Measurements from ENCODE around the gene CRYL1. TPM values are rescaled to one million over a fixed set of nuclear protein-coding genes. Genes with fewer than 3 reads are reported as not detected.

CRYL1 gene
- total RNA-seq, 1 experiment from 2014 or later = 26.5 TPM

DNA sequence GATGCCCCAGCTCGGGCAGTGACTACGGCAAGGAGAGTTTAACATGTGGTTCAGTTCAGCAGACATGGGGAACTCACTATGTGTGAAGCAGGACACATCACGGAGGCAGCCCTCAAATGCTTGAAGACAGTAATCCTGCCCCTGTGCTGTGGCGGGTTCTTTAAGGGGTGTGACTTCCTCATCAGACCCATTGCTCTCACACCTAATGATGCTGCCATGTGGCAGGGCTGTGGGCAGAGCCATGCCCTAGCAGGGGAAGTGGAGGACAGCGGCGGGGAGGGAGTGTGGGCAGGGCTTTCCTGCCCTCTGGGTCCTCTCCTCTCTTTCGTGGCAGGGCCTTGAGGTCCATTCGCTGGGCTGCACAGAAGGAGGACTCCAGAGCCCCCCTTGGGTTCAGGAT is 162.5 kb downstream of the CRYL1 start:
- H3K27me3 ChIP-seq (ENCODE audit: insufficient read depth, low read length) = no peaks in the 10 kb centered on the region
- H3K9me2 ChIP-seq (ENCODE audit: insufficient read depth) = no peaks in the 10 kb centered on the region
- POLR2A ChIA-PET = no interaction called here
- H2AFZ ChIP-seq (ENCODE audit: low read depth, low read length, poor library complexity, severe bottlenecking) = no peak overlapping the region
- H3K27ac ChIP-seq (ENCODE audit: low read depth, low read length) = no peak overlapping the region
- no peak overlapping the region for H3K9ac ChIP-seq (ENCODE audit: low read length)
- no peaks in the 10 kb centered on the region for H3K36me3 ChIP-seq (ENCODE audit: control insufficient read depth in 1 of 2, insufficient read depth in 2 of 2, low read length in 2 of 2)
- TF ChIP-seq CEBPB (IDR thresholded peaks at IDR 0.05; ENCODE audit: low read depth) = no peak
- DNase-seq (ENCODE audit: low read depth, low spot score) (no peak), ATAC-seq (no peak)
- intact Hi-C loops (cut with micrococcal nuclease) = no loop called here
- H3K4me1 ChIP-seq (ENCODE audit: control insufficient read depth in 1 of 2, insufficient read depth in 2 of 2, low read length in 2 of 2) = peaks cover 0 to 10% of the 10 kb centered on the region in 2 experiments; a peak in 2 of 4 replicates
- no peak overlapping the region for H3K4me3 ChIP-seq (replicated peaks in 1 of 2; ENCODE audit: low read depth in 1 of 2, low read length in 2 of 2)
- H4K20me1 ChIP-seq (ENCODE audit: insufficient read depth) = no peaks in the 10 kb centered on the region
- RAD21 ChIA-PET (ENCODE audit: low non-redundant PET in 1 of 2, low total read pairs in 2 of 2, uncharacterized antibody in 2 of 2, unreplicated experiment in 2 of 2) = interaction anchor here in 1 of 2 experiments (0.6 kb wide), 1 partner anchor 166 kb away, joined by 4 read pairs; no protein-coding TSS in a partner anchor
- no peak overlapping the region for H3K4me2 ChIP-seq (ENCODE audit: low read length)
- CTCF ChIA-PET = no interaction called here
- H3K9me3 ChIP-seq (ENCODE audit: control insufficient read depth in 1 of 2, insufficient read depth in 1 of 2, low read depth in 1 of 2, low read length in 2 of 2) = no peaks in the 10 kb centered on the region
- H3K79me2 ChIP-seq (ENCODE audit: insufficient read depth, low read length) = no peaks in the 10 kb centered on the region
- BruUV-seq (replicated peaks) = no TSS peak

DNA sequence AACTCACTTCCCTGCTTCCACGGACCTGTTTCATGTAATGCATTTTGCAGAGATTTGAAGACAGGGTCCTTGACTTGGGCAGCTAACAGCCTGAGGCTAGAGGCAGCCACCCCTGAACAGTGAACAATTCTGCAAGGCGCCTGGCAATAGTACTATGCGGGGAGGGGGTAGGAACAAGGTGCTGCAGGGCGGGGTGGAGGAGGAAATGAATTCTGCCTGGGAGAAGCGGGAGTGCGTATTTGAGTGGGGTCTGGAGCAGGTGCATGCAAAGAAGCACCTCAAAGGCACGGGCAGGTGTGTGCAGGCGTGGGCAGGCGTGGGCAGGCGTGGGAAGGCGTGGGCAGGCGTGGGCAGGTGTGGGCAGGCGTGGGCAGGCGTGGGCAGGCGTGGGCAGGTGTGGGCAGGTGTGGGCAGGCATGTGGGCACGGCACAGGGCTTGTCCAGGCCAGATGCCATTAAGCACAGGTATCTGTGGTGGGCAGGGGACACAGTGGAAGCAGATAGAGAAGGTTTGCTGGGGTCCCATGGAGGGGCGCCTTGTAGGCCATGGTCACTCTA is 163.1 kb downstream of the CRYL1 start:
- no TSS peak for BruUV-seq (replicated peaks)
- no peak overlapping the region for H3K4me3 ChIP-seq (replicated peaks in 1 of 2; ENCODE audit: low read depth in 1 of 2, low read length in 2 of 2)
- intact Hi-C loops (cut with micrococcal nuclease) = no loop called here
- H3K9ac ChIP-seq (ENCODE audit: low read length) = no peak overlapping the region
- peaks cover 0 to 10% of the 10 kb centered on the region in 2 experiments; a peak in 2 of 4 replicates for H3K4me1 ChIP-seq (ENCODE audit: control insufficient read depth in 1 of 2, insufficient read depth in 2 of 2, low read length in 2 of 2)
- H2AFZ ChIP-seq (ENCODE audit: low read depth, low read length, poor library complexity, severe bottlenecking) = no peak overlapping the region
- no peaks in the 10 kb centered on the region for H3K9me2 ChIP-seq (ENCODE audit: insufficient read depth)
- POLR2A ChIA-PET = no interaction called here
- no peak for TF ChIP-seq EZH2 (IDR thresholded peaks at IDR 0.05)
- no peak for TF ChIP-seq RAD21 (IDR thresholded peaks at IDR 0.05; ENCODE audit: low read depth)
- no peak for TF ChIP-seq POLR2A (IDR thresholded peaks at IDR 0.05; ENCODE audit: borderline replicate concordance, extremely low read depth, insufficient read depth, insufficient read length)
- TF ChIP-seq YY1 (IDR thresholded peaks at IDR 0.05; ENCODE audit: extremely low read depth, insufficient replicate concordance, low read depth, low read length) = no peak
- TF ChIP-seq POLR2AphosphoS5 (IDR thresholded peaks at IDR 0.05; ENCODE audit: low read depth, low read length) = no peak
- no peak for TF ChIP-seq JUND (IDR thresholded peaks at IDR 0.05)
- TF ChIP-seq ELF1 (IDR thresholded peaks at IDR 0.05; ENCODE audit: borderline replicate concordance, low read depth) = no peak
- no peak for TF ChIP-seq TCF7L2 (IDR thresholded peaks at IDR 0.05; ENCODE audit: borderline replicate concordance, extremely low read depth, insufficient read depth, insufficient read length)
- TF ChIP-seq, protein P1, sequence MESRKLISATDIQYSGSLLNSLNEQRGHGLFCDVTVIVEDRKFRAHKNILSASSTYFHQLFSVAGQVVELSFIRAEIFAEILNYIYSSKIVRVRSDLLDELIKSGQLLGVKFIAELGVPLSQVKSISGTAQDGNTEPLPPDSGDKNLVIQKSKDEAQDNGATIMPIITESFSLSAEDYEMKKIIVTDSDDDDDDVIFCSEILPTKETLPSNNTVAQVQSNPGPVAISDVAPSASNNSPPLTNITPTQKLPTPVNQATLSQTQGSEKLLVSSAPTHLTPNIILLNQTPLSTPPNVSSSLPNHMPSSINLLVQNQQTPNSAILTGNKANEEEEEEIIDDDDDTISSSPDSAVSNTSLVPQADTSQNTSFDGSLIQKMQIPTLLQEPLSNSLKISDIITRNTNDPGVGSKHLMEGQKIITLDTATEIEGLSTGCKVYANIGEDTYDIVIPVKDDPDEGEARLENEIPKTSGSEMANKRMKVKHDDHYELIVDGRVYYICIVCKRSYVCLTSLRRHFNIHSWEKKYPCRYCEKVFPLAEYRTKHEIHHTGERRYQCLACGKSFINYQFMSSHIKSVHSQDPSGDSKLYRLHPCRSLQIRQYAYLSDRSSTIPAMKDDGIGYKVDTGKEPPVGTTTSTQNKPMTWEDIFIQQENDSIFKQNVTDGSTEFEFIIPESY (IDR thresholded peaks at IDR 0.05; ENCODE audit: extremely low read depth, insufficient replicate concordance, low read length) = no peak
- TF ChIP-seq, protein P2, sequence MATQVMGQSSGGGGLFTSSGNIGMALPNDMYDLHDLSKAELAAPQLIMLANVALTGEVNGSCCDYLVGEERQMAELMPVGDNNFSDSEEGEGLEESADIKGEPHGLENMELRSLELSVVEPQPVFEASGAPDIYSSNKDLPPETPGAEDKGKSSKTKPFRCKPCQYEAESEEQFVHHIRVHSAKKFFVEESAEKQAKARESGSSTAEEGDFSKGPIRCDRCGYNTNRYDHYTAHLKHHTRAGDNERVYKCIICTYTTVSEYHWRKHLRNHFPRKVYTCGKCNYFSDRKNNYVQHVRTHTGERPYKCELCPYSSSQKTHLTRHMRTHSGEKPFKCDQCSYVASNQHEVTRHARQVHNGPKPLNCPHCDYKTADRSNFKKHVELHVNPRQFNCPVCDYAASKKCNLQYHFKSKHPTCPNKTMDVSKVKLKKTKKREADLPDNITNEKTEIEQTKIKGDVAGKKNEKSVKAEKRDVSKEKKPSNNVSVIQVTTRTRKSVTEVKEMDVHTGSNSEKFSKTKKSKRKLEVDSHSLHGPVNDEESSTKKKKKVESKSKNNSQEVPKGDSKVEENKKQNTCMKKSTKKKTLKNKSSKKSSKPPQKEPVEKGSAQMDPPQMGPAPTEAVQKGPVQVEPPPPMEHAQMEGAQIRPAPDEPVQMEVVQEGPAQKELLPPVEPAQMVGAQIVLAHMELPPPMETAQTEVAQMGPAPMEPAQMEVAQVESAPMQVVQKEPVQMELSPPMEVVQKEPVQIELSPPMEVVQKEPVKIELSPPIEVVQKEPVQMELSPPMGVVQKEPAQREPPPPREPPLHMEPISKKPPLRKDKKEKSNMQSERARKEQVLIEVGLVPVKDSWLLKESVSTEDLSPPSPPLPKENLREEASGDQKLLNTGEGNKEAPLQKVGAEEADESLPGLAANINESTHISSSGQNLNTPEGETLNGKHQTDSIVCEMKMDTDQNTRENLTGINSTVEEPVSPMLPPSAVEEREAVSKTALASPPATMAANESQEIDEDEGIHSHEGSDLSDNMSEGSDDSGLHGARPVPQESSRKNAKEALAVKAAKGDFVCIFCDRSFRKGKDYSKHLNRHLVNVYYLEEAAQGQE (IDR thresholded peaks at IDR 0.05; ENCODE audit: low read depth) = no peak
- no peak for TF ChIP-seq SIN3A (IDR thresholded peaks at IDR 0.05; ENCODE audit: low read depth)
- TF ChIP-seq, protein P3, sequence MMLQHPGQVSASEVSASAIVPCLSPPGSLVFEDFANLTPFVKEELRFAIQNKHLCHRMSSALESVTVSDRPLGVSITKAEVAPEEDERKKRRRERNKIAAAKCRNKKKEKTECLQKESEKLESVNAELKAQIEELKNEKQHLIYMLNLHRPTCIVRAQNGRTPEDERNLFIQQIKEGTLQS (IDR thresholded peaks at IDR 0.05) = no peak
- no peaks in the 10 kb centered on the region for H3K9me3 ChIP-seq (ENCODE audit: control insufficient read depth in 1 of 2, insufficient read depth in 1 of 2, low read depth in 1 of 2, low read length in 2 of 2)
- H4K20me1 ChIP-seq (ENCODE audit: insufficient read depth) = no peaks in the 10 kb centered on the region
- CTCF ChIA-PET = no interaction called here
- RAD21 ChIA-PET (ENCODE audit: low non-redundant PET in 1 of 2, low total read pairs in 2 of 2, uncharacterized antibody in 2 of 2, unreplicated experiment in 2 of 2) = no interaction called here
- H3K79me2 ChIP-seq (ENCODE audit: insufficient read depth, low read length) = no peaks in the 10 kb centered on the region
- no peaks in the 10 kb centered on the region for H3K27me3 ChIP-seq (ENCODE audit: insufficient read depth, low read length)
- ATAC-seq = no peak
- H3K4me2 ChIP-seq (ENCODE audit: low read length) = no peak overlapping the region
- no peaks in the 10 kb centered on the region for H3K36me3 ChIP-seq (ENCODE audit: control insufficient read depth in 1 of 2, insufficient read depth in 2 of 2, low read length in 2 of 2)
- no peak for DNase-seq (ENCODE audit: low read depth, low spot score)
- no peak overlapping the region for H3K27ac ChIP-seq (ENCODE audit: low read depth, low read length)

All from HCT116 (cell line).